ENCODE results near the gene RARB. TPM values are rescaled to one million over a fixed set of nuclear protein-coding genes. Genes with fewer than 3 reads are reported as not detected.

Gene RARB
- total and polyA plus RNA-seq, 2 donors (not counting 1 experiment from before 2014, with no cell fraction given), result 9.4 to 13.3 TPM

GRCh38 chr3:25381083-25381482 is 47.0 kb upstream of the RARB start:
- H3K9me3 ChIP-seq (ENCODE audit: control insufficient read depth, insufficient read depth, low read depth, low read length), result no peaks in the 10 kb centered on the region
- H2AFZ ChIP-seq (ENCODE audit: low read length), result no peak overlapping the region
- TF ChIP-seq, protein P1, sequence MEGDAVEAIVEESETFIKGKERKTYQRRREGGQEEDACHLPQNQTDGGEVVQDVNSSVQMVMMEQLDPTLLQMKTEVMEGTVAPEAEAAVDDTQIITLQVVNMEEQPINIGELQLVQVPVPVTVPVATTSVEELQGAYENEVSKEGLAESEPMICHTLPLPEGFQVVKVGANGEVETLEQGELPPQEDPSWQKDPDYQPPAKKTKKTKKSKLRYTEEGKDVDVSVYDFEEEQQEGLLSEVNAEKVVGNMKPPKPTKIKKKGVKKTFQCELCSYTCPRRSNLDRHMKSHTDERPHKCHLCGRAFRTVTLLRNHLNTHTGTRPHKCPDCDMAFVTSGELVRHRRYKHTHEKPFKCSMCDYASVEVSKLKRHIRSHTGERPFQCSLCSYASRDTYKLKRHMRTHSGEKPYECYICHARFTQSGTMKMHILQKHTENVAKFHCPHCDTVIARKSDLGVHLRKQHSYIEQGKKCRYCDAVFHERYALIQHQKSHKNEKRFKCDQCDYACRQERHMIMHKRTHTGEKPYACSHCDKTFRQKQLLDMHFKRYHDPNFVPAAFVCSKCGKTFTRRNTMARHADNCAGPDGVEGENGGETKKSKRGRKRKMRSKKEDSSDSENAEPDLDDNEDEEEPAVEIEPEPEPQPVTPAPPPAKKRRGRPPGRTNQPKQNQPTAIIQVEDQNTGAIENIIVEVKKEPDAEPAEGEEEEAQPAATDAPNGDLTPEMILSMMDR (conservative IDR thresholded peaks at IDR 0.05 in 1 of 2, IDR thresholded peaks at IDR 0.05 in 1 of 2; ENCODE audit: low read depth in 1 of 2, low read length in 2 of 2), result no peak
- TF ChIP-seq EZH2 (IDR thresholded peaks at IDR 0.05; ENCODE audit: low read length, missing control alignments), result no peak
- no peak overlapping the region for H3K27ac ChIP-seq (ENCODE audit: insufficient read depth, low read length)
- no peak overlapping the region for H3K4me2 ChIP-seq (ENCODE audit: extremely low read depth, insufficient read depth, low read length)
- no peak overlapping the region for H3K9ac ChIP-seq (ENCODE audit: insufficient read depth, low read length)
- no peaks in the 10 kb centered on the region for H3K4me1 ChIP-seq (ENCODE audit: control insufficient read depth, extremely low read depth, insufficient read depth, low read length)
- no peaks in the 10 kb centered on the region for H3K79me2 ChIP-seq (ENCODE audit: control insufficient read depth, insufficient read depth, low read length)
- H3K27me3 ChIP-seq (ENCODE audit: control insufficient read depth, insufficient read depth, low read length), result no peaks in the 10 kb centered on the region
- H3K36me3 ChIP-seq (ENCODE audit: control insufficient read depth, insufficient read depth, low read length), result no peaks in the 10 kb centered on the region
- DNase-seq (ENCODE audit: low read depth in 2 of 2), result no peak
- H3K4me3 ChIP-seq (replicated peaks in 1 of 4; ENCODE audit: control extremely low read depth in 1 of 4, insufficient read depth in 1 of 4, low read depth in 3 of 4, low read length in 4 of 4), result no peak overlapping the region
- H4K20me1 ChIP-seq (ENCODE audit: control insufficient read depth, extremely low read depth, insufficient read depth, low read length), result no peaks in the 10 kb centered on the region

DNA sequence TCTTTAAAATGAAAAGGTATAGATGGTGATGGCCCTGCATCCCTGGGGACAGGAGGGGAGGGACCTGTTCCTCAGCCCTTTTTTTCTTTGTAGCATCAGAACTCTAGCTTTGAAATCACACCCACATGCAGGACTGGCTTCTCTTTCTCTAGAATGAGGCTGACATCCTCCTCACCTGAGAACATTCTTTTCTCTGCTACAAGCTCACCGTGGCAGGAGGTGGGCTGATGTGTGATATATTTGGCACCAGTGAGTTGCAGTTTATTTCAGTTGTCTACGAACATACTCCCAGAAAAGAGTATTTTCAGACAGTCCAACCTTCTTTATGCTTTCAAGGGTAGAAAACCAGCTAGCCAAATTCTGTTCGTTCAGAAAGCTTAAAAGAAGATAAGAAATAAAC is 43.6 kb upstream of the RARB start:
- Histone ChIP-seq H3K9me3 (ENCODE audit: control insufficient read depth, insufficient read depth, low read depth, low read length) (no peaks in the 10 kb centered on the region), H3K36me3 (ENCODE audit: control insufficient read depth, insufficient read depth, low read length) (no peaks in the 10 kb centered on the region), H3K4me2 (ENCODE audit: extremely low read depth, insufficient read depth, low read length) (no peak overlapping the region), H3K27ac (ENCODE audit: insufficient read depth, low read length) (no peak overlapping the region), H3K27me3 (ENCODE audit: control insufficient read depth, insufficient read depth, low read length) (no peaks in the 10 kb centered on the region), H3K4me1 (ENCODE audit: control insufficient read depth, extremely low read depth, insufficient read depth, low read length) (no peaks in the 10 kb centered on the region), H3K9ac (ENCODE audit: insufficient read depth, low read length) (no peak overlapping the region), H3K4me3 (replicated peaks in 1 of 4; ENCODE audit: control extremely low read depth in 1 of 4, insufficient read depth in 1 of 4, low read depth in 3 of 4, low read length in 4 of 4) (no peak overlapping the region), H3K79me2 (ENCODE audit: control insufficient read depth, insufficient read depth, low read length) (no peaks in the 10 kb centered on the region), H4K20me1 (ENCODE audit: control insufficient read depth, extremely low read depth, insufficient read depth, low read length) (no peaks in the 10 kb centered on the region), H2AFZ (ENCODE audit: low read length) (no peak overlapping the region)
- DNase-seq (ENCODE audit: low read depth in 2 of 2), result no peak
- TF ChIP-seq EZH2 (IDR thresholded peaks at IDR 0.05; ENCODE audit: low read length, missing control alignments), result no peak
- TF ChIP-seq, protein P1 (conservative IDR thresholded peaks at IDR 0.05 in 1 of 2, IDR thresholded peaks at IDR 0.05 in 1 of 2; ENCODE audit: low read depth in 1 of 2, low read length in 2 of 2), result no peak

- no peak for TF ChIP-seq EZH2 (IDR thresholded peaks at IDR 0.05; ENCODE audit: low read length, missing control alignments)
- TF ChIP-seq, protein P1 (conservative IDR thresholded peaks at IDR 0.05 in 1 of 2, IDR thresholded peaks at IDR 0.05 in 1 of 2; ENCODE audit: low read depth in 1 of 2, low read length in 2 of 2), result no peak
- H3K9ac ChIP-seq (ENCODE audit: insufficient read depth, low read length), result no peak overlapping the region
- no peak for DNase-seq (ENCODE audit: low read depth in 2 of 2)
These were observed 42.1 kb upstream of the RARB start for GRCh38 chr3:25385807-25386460.

More at GRCh38 chr3:25385807-25386460, 42.1 kb upstream of the RARB start:
- Histone ChIP-seq H4K20me1 (ENCODE audit: control insufficient read depth, extremely low read depth, insufficient read depth, low read length) (no peaks in the 10 kb centered on the region), H3K79me2 (ENCODE audit: control insufficient read depth, insufficient read depth, low read length) (no peaks in the 10 kb centered on the region), H3K4me1 (ENCODE audit: control insufficient read depth, extremely low read depth, insufficient read depth, low read length) (no peaks in the 10 kb centered on the region), H3K36me3 (ENCODE audit: control insufficient read depth, insufficient read depth, low read length) (no peaks in the 10 kb centered on the region), H3K4me2 (ENCODE audit: extremely low read depth, insufficient read depth, low read length) (no peak overlapping the region), H3K27me3 (ENCODE audit: control insufficient read depth, insufficient read depth, low read length) (no peaks in the 10 kb centered on the region), H2AFZ (ENCODE audit: low read length) (peak overlapping the region; percentile 33), H3K27ac (ENCODE audit: insufficient read depth, low read length) (no peak overlapping the region), H3K4me3 (replicated peaks in 1 of 4; ENCODE audit: control extremely low read depth in 1 of 4, insufficient read depth in 1 of 4, low read depth in 3 of 4, low read length in 4 of 4) (no peak overlapping the region), H3K9me3 (ENCODE audit: control insufficient read depth, insufficient read depth, low read depth, low read length) (no peaks in the 10 kb centered on the region)

Measured in fibroblast of lung (primary cell).